CD4-positive, alpha-beta T cell treated with Interferon alpha-2 for 1 hour (primary cell): ENCODE measurements around the gene USP32.
A peak's percentile ranks its signal among the peaks of the same experiment; 100 is the strongest.
"Not testable (repeated sequence)": the region's sequence is repeated elsewhere in the genome, so short reads cannot be mapped to it uniquely, and the experiment has no call there.

Experiments used
- DNase-seq, 2 donors: peaks; one replicate each; pipeline ENCODE4 v3.0.0-alpha.2; 2020 to 2022

The USP32 gene

GRCh38 chr17:60332574-60332973 is 59.4 kb downstream of the USP32 start:
- DNase-seq: no peak

GRCh38 chr17:60330731-60331130 is 61.2 kb downstream of the USP32 start:
- DNase-seq: no peak

DNA sequence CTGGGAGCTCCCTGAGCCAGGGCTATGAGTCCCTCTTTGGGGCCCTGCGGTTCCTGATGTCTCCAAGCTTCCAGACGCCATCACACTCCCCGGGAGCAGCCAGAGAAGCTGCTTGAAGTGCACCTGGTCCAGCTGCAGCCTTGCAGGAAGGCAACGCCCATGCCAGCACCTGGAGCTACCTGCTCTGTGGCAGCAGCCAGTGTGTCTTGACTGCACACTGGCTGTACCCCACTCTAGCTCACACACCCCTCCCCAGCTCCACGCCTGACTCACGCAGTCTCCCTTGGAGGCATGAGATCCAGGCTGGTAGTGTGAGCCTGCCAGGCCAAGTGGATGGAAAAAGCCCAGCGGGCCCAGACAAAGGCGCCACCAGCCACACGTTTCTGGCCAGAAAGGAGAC is 63.3 kb downstream of the USP32 start:
- no peak for DNase-seq

GRCh38 chr17:60327901-60328273 is 64.0 kb downstream of the USP32 start:
- DNase-seq: no peak

- DNase-seq: no peak
Measured at GRCh38 chr17:60327134-60327900, 64.6 kb downstream of the USP32 start.

- no peak for DNase-seq
Measured at GRCh38 chr17:60326702-60327101, 65.2 kb downstream of the USP32 start.

DNA sequence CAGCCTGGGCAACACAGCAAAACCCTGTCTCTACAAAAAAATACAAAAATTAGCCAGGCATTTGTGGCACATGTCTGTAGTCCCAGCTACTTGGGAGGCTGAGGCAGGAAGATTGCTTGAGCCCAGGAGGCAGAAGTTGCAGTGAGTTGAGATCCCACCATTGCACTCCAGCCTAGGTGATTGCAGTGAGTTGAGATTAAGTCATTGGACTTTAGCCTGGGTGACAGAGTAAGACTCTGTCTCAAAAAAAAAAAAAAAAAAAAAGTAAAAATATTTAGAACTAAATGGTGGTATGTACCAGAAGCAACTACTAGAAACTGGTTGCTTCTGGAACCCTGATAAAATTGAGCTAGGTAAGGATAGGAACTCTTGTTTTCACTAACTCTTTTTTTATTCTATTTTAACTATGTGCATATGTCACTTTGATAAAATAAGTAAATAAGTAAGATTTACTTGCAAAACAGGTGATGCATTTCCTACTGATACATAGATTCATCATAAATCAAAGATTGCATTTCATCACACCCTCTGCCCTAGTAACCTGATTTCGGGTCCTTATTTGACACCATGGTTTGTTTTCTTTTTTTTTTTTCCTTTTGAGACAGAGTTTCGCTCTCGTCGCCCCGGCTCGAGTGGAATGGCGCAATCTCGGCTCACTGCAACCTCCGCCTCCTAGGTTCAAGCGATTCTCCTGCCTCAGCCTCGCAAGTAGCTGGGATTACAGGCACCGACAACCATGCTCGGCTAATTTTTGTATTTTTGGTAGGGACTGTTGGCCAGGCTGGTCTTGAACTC is 66.0 kb downstream of the USP32 start:
- no peak for DNase-seq

- DNase-seq: no peak
Measured at GRCh38 chr17:60323754-60324153, 68.2 kb downstream of the USP32 start.

GRCh38 chr17:60322056-60322387 is 69.9 kb downstream of the USP32 start:
- no peak for DNase-seq

- DNase-seq: no peak
Measured at GRCh38 chr17:60321336-60322055, 70.4 kb downstream of the USP32 start.

DNA sequence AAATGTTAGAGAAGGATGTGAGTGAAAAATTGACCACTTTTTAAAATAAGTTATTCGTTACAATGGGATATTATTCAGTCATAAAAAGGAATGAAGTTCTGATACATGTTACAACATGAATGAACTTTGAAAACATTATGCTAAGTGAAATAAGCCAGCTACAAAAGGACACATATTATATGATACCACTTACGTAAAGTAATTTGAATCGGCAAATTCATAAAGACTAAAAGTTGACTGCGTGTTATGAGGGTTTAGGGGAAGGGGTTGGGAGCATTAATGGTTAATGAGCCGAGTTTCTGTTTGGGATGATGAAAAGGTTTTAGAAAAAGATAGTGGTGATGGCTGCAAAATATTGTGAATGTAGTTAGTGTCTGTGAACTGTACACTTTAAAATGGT is 73.1 kb downstream of the USP32 start:
- no peak for DNase-seq

GRCh38 chr17:60318326-60318725 is 73.6 kb downstream of the USP32 start:
- DNase-seq: no peak

- DNase-seq: no peak
Measured at GRCh38 chr17:60315650-60316049, 76.3 kb downstream of the USP32 start.

GRCh38 chr17:60314900-60315299 is 77.0 kb downstream of the USP32 start:
- DNase-seq: not testable (repeated sequence)

DNA sequence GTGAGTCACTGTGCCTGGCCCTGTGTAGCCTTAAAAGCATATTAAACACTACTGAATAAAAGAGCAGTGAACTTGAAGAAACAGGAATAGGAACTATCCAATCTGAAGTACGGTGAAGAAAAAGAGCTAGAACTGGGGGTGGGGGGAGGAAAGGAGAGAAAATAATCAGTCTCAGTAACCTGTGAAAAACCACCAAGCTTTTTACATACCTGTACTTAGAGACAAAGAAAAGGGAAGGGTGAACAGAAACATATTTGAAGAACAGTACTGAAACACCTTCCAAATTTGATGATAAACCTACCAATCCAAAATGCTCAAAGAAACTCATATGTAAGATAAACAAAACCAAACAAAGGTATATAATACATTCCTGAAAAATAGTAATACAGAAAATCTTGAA is 77.5 kb downstream of the USP32 start:
- DNase-seq: no peak

GRCh38 chr17:60311936-60312335 is 80.0 kb downstream of the USP32 start:
- DNase-seq: no peak

- no peak for DNase-seq
Measured at GRCh38 chr17:60311186-60311585, 80.7 kb downstream of the USP32 start.

- DNase-seq: peak; percentile 33 to 34
Measured at GRCh38 chr17:60305141-60305540, 86.8 kb downstream of the USP32 start.

- no peak for DNase-seq
Measured at GRCh38 chr17:60304502-60304901, 87.4 kb downstream of the USP32 start.

- DNase-seq: no peak
Measured at GRCh38 chr17:60303406-60304099, 88.4 kb downstream of the USP32 start.

DNA sequence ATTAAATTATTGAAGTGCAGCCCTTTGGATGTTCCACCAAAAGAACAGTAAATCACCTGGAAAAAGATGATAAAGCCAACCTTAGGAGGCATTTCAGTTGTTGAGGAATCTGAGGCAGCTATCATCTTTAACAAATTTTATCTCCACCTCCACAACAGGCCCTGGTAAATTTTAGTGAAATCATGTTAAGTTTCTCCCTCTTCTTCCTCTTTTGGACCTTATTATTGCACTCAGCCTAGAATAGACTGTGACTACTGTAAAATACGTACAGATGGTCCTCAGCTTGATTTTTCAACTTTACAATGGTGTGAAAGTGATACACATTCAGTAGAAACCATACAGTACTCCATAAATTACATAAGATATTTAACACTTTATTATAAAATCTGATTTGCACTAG is 90.3 kb downstream of the USP32 start:
- DNase-seq: no peak

- no peak for DNase-seq
Measured at GRCh38 chr17:60300949-60301348, 91.0 kb downstream of the USP32 start.

DNA sequence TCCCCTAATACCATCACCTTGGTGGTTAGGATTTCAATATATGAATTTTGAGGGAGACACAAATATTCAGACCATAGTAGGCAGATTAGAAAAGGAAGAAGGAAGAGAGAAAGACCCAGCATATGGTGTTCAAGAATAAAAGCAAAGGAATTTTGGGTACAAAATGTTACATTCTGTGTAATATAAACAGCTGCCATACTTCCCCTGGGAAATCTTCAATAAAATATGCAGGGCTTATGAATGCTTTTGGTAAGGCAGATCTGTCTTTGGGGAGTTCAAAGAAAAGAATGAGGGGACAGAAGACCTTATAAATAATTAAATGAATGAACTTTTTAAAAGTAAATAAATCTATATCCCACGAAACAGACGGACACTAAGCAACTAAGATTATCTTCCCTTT is 91.9 kb downstream of the USP32 start:
- DNase-seq: no peak
